H54 (cell line): ENCODE results near the gene CIAO1.
A peak's percentile ranks its signal among the peaks of the same experiment; 100 is the strongest.
"Not testable (repeated sequence)": the region's sequence is repeated elsewhere in the genome, so short reads cannot be mapped to it uniquely, and the experiment has no call there.

Experiments used
- DNase-seq: peaks from one replicate; pipeline ENCODE4 v3.0.0; 2011; ENCODE audit warnings: low spot score, mixed read lengths; ENCODE audit not compliant: insufficient read length
- FAIRE-seq: peaks from 3 replicates; lab custom pipeline; 2011; peaks lifted over from hg19 to GRCh38; lab: Jason Lieb, UNC
- POLR2A ChIP-seq: IDR thresholded peaks from 2 replicates; pipeline ENCODE4 v1.6.1; 2011; ENCODE audit warnings: low read depth, mild to moderate bottlenecking, low read length

Gene CIAO1

DNA sequence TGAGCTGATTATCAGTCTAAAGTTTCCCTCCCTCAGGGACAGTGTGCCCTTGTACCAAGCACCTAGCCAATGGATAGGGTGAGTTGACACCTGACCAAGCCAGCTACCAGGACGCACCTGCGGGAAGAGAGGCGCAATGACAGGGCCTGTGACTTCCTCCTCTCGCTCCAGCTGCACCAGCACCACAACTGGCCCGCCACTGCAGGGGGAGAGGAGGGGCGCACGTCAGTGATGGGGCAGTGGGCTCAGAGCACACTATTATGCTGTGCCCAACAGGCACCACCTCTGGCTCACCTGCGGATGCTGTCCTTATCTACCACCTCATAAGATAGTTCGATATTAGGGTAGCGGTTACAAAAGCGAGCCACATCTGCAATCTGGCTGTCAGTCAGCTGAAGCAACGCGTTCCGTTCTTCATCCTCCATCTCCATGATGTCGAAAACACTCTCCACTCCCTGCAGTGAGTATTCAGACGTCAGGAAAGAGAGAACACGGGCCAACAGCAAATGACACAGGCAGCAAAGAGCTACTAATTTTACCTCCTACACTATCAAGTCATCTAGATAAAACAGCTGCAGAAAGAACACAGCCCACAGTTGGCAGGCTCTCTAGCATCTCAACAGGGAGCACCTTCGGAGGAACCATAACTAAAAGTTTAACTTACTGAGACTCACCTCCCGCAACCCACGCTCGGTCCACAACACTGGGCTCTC is 10.9 kb downstream of the CIAO1 start:
- TF ChIP-seq POLR2A, result no peak
- FAIRE-seq, result no peak
- no peak for DNase-seq

DNA sequence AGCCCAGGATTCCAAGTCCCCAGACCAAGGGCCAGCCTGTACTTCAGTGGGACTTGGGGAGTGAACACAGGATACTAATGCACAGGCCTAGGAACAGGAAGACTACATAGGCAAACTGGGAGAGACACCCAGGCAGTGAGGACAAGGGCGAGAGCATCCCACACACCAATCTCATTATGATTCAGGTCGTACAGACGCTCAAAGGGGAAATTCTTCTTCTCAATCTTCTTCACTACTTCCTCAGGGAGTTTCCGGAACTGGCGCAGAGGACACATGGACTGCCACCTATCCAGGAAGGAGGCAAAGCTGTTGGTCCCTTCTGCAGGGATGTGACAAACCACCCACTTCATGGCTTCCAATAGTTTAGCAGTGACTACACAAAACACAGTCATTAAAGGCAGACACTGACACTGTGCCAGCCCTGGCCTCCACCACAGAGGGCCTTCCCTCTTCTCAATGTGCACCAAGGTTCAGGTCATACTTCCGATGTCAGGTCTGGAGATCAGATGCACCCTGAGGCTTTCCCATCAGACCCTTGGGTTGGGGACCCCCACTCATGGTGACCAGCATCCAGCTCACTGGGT is 21.3 kb downstream of the CIAO1 start:
- TF ChIP-seq POLR2A, result no peak
- DNase-seq, result no peak
- no peak for FAIRE-seq

- DNase-seq (no peak), FAIRE-seq (no peak)
- TF ChIP-seq POLR2A, result no peak
These were observed 25.7 kb downstream of the CIAO1 start for GRCh38 chr2:96291751-96292150.

GRCh38 chr2:96294271-96294670 is 28.2 kb downstream of the CIAO1 start:
- FAIRE-seq, DNase-seq: not testable (repeated sequence)

GRCh38 chr2:96296925-96297324 is 30.9 kb downstream of the CIAO1 start:
- TF ChIP-seq POLR2A, result no peak
- no peak for DNase-seq
- FAIRE-seq, result no peak

- no peak for FAIRE-seq
- no peak for DNase-seq
- TF ChIP-seq POLR2A, result no peak
These were observed 35.8 kb downstream of the CIAO1 start for GRCh38 chr2:96301865-96302264.

DNA sequence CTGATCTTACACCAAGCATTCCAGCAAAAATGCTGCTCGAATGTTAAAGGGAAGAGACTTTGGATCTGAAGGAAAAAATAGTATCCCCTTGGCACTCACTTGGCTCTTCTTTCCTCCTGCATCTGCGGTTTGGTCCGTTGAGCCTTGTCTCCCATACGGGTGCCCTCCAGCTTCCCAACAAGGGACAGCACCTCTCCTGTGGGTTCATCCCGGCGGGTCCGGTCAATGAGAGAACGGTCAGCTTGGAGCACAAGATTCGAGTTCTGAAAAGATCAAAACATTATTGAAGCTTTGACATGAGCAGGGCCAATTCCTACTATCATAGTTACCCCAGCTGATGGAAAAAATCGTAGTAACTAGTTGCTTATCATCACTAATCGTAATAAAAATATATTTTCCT is 38.6 kb downstream of the CIAO1 start:
- no peak for FAIRE-seq
- TF ChIP-seq POLR2A, result no peak
- no peak for DNase-seq

- no peak for FAIRE-seq
- DNase-seq, result peak; percentile 76
- peak; percentile 73 for TF ChIP-seq POLR2A
These were observed 39.3 kb downstream of the CIAO1 start, which contains the start of gene SNRNP200 for GRCh38 chr2:96305091-96305978. SNRNP200 (minus strand) TSS chr2:96305546; CDS start chr2:96305437, 109 bp downstream.

DNA sequence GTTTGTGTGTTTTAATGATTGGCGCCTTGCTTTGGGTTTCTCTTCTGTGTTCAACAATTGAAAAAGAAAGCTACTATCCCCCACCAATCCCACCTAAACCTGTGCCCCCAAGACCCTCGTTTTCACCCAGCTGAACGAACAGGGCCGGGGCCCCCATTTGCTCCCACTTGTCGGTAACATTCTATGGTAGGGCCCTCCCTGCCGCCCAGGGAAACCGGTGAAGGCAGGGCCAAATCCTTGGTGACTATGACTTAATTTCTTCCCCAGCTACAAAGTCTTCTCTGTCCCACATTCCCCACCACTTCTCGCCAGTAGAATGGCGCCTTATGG is 39.9 kb downstream of the CIAO1 start:
- no peak for TF ChIP-seq POLR2A

DNA sequence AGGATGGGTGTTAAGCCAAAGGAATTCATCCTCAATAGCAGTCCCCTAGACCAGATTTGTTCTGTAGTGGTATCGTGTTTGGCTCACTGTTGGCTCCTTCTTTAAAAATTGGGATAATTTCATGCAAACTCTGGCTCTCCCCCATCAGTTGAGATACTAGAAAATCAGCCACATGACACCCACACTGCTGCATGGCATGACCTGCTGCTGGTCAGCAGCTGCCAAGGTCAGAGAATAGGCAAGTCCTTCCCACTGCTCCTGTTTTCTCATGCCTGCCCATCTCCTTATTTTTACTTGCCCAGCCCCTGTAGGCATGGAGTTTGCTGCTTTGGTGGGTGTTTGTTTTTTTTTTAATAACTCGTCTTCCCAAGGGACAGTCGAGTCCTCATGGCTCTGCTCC is 40.3 kb downstream of the CIAO1 start:
- FAIRE-seq (no peak), DNase-seq (no peak)
- TF ChIP-seq POLR2A, result no peak

More for the DNA sequence above, 39.9 kb downstream of the CIAO1 start:
- DNase-seq, result no peak
- FAIRE-seq, result no peak

GRCh38 chr2:96308248-96308647 is 42.2 kb downstream of the CIAO1 start:
- FAIRE-seq, result no peak
- no peak for DNase-seq
- no peak for TF ChIP-seq POLR2A

DNA sequence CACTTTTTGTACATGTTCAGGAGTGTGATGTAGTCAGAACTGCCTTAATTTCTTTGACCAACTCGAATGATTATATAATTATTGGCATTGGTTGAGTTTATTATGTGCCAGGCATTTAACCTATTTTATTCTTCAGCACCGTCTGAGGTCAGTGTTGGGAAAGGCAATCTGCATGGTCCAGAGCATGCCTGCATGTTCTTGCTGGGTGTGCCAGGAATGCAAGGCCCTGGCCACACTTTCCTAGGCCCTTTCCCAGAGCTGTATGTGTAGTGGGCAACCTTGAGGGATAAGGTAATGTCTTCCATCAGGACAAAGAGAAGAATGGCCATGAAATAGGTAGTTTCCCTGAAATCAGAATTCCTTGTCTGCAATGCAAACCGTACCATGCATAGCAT is 49.0 kb downstream of the CIAO1 start:
- no peak for DNase-seq
- no peak for FAIRE-seq
- TF ChIP-seq POLR2A, result no peak

- TF ChIP-seq POLR2A, result no peak
- DNase-seq (no peak), FAIRE-seq (no peak)
These were observed 49.5 kb downstream of the CIAO1 start for GRCh38 chr2:96315400-96316071.

DNA sequence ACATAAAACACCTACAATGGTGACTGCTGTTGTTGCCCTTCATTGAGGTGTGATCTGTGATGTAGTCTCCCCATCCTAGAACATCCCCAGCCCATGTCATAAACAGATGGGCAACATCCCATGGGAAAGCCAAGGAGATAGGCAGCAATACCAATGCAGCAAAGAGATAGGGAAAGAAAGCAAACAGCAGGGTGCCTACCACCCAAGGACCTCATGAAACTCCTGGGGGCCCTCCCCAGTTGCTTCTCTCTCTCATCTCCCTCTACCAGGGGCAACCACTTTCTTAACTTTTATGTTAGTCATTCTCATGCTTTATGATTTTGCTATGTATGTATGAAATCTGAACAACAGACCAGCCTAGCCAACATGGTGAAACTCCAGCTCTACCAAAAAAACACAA is 51.0 kb downstream of the CIAO1 start:
- FAIRE-seq (no peak), DNase-seq (no peak)
- TF ChIP-seq POLR2A, result no peak
